Left kidney (tissue), 8 donors: ENCODE measurements around the gene ZC3H13. TPM values are rescaled to one million over a fixed set of nuclear protein-coding genes. Genes with fewer than 3 reads are reported as not detected.

Experiments used
- DNase-seq: peaks from one replicate; pipeline ENCODE4 v3.0.0-alpha.2; 2013
- long read RNA-seq, 8 donors: transcript quantifications; one replicate each; lab custom pipeline, GENCODE V29; 2026
- polyA plus RNA-seq: library from polyadenylated mRNA; unstranded; fragments of 120-200 nt; gene quantifications from one replicate; pipeline ENCODE4 v1.2.1, GENCODE V29; 2013; ENCODE audit not compliant: insufficient read length

The ZC3H13 gene, protein sequence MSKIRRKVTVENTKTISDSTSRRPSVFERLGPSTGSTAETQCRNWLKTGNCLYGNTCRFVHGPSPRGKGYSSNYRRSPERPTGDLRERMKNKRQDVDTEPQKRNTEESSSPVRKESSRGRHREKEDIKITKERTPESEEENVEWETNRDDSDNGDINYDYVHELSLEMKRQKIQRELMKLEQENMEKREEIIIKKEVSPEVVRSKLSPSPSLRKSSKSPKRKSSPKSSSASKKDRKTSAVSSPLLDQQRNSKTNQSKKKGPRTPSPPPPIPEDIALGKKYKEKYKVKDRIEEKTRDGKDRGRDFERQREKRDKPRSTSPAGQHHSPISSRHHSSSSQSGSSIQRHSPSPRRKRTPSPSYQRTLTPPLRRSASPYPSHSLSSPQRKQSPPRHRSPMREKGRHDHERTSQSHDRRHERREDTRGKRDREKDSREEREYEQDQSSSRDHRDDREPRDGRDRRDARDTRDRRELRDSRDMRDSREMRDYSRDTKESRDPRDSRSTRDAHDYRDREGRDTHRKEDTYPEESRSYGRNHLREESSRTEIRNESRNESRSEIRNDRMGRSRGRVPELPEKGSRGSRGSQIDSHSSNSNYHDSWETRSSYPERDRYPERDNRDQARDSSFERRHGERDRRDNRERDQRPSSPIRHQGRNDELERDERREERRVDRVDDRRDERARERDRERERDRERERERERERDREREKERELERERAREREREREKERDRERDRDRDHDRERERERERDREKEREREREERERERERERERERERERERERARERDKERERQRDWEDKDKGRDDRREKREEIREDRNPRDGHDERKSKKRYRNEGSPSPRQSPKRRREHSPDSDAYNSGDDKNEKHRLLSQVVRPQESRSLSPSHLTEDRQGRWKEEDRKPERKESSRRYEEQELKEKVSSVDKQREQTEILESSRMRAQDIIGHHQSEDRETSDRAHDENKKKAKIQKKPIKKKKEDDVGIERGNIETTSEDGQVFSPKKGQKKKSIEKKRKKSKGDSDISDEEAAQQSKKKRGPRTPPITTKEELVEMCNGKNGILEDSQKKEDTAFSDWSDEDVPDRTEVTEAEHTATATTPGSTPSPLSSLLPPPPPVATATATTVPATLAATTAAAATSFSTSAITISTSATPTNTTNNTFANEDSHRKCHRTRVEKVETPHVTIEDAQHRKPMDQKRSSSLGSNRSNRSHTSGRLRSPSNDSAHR (N-terminal part only)
- 82.2 TPM for polyA plus RNA-seq
- long read RNA-seq, donor 1, partial matches to known transcripts, result 47 of 47 reads
- long read RNA-seq, donor 1, other reads (novel, unspliced or antisense), result 0 of 47 reads
- long read RNA-seq, donor 2, partial matches to known transcripts, result 61 of 67 reads
- long read RNA-seq, donor 2, other reads (novel, unspliced or antisense), result 6 of 67 reads
- long read RNA-seq, donor 3, partial matches to known transcripts, result 56 of 56 reads
- long read RNA-seq, donor 3, other reads (novel, unspliced or antisense), result 0 of 56 reads
- long read RNA-seq, donor 4, result 0 reads
- long read RNA-seq, donor 5, partial matches to known transcripts, result 12 of 12 reads
- long read RNA-seq, donor 5, other reads (novel, unspliced or antisense), result 0 of 12 reads
- long read RNA-seq, donor 6, partial matches to known transcripts, result 40 of 40 reads
- long read RNA-seq, donor 6, other reads (novel, unspliced or antisense), result 0 of 40 reads
- long read RNA-seq, donor 7, partial matches to known transcripts, result 58 of 59 reads
- long read RNA-seq, donor 7, other reads (novel, unspliced or antisense), result 0 of 59 reads
- long read RNA-seq, donor 8, partial matches to known transcripts, result 11 of 11 reads
- long read RNA-seq, donor 8, other reads (novel, unspliced or antisense), result 0 of 11 reads

DNA sequence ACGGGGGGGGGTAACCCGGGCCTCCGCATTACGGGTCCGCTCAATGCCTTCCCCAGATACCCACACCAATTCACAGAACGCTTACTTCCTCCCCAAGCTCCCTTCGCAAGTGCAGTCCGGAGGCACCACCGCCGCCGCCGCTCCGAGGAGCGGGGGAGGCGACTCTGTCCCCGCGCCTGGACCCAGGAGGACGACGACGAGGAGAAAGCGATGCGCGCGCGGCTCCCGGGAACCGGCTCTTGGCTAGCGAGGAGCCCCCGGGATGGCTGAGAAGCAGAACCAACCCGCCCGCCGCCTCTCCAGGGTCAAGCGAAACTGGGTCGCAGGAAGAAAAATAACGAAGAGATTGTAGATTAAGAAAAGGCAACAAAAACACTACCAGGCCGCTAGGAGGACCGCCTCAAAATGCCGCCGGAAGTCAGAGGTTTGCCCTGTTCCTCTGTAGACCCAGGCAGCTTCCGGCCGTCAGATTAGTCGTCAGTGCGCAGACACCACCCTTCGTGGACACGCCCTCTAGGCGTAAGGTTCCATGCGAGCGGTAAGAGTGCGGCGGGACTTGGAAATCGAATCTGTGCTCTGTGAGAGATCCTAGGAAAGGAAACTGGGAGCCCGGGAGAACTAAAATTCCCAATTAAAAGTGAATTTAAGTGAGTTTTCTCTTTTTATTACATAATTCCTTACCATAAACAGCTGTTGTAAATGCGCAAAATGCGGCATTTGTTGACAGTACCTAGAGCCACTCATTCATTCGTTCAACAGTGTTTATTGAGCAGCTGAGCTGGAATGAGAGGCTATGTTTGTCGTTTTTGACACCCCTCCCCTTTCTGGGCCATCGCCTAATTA is at the start of gene ZC3H13:
Gene ZC3H13, minus strand, starts transcription at position 428 of the 843 bp plus-strand sequence. CDS start 7,239 bp downstream, outside the sequence.
- DNase-seq, result peak; percentile 94

GRCh38 chr13:46102255-46102605 is 49.7 kb upstream of the ZC3H13 start:
- no peak for DNase-seq

DNA sequence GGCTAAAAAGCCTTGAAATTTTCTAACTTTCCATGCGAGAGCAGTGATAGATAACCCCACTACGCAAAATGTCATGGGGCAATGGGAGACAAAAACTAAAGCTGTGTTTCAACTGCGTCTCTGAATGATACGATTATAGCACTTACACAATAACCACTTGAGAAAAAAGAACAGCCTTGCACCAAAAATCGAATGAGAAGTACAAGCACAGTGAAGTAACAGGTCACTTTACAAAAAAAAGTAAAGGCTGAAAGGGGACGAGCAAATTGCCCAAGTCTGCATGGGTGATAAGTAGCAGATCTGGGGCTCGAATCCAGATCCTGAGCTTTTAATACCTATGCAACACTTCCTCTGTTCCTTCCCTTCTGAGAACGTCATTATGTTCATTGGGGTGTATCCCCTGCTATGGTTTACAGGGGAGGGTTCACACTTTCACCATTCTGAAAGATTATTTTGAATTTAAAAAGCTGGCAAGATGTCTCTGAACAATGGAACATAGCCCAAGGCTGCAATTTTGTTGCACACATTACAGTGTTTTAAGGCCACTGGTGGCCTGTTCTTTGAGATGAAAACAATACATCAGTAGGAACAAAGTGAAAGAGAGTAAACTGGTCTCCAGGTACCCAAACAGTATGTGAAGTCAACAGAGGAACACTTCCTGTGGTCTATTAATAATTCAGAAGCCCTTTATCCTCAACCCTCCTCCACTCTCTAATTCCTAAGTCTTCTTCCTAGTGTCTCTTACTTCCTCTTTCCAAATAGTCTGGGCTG is 49.1 kb upstream of the ZC3H13 start:
- DNase-seq, result no peak

GRCh38 chr13:46101002-46101401 is 48.5 kb upstream of the ZC3H13 start:
- DNase-seq, result no peak

DNA sequence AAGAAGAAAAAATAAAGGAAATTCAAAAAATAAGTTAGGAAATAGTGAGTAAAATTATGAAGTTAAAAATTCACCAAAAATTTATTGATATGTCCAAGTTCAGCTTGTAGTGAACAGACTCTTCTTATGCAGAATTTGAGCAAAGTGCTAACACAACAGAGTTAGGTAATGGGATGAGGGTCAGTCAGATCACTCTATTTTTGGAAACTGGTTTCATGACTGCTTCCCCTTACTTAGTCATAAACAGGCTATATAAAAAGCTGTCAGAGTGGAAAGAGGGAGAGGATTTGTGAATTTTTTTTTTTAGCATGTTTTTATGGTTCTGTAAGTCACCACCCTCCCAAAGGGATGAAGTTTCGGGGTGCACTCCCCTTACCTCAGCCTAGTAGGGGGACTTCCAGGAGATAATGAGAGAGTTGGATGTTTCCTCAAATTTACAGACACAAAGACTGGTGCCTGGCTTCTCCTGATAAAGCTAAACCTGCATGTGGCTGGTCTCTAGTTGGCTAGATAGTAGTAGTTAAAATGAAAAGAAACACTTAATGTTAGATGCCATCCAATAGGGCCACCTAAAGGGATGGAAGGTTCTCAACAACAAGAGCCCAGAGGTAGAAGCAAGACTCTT is 47.8 kb upstream of the ZC3H13 start:
- DNase-seq, result no peak

DNA sequence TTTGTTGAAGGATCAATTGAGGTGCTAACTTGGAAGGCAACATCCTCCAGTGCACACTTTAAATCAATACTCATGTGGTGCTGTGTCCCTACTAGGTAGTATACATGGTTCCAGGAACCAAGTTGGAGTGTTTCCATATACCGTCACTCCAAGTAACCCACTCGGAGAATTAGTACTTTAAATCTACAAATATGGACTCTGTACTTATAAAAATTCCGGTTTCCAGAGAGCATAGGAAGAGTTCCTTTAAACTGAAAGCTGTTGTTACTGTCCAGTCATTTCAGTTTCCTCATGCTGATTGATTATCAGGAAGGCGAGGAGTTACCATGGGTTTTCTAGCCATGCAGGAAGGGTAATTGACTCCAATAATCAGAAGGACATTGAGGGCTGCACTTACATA is 45.1 kb upstream of the ZC3H13 start:
- DNase-seq, result no peak

DNA sequence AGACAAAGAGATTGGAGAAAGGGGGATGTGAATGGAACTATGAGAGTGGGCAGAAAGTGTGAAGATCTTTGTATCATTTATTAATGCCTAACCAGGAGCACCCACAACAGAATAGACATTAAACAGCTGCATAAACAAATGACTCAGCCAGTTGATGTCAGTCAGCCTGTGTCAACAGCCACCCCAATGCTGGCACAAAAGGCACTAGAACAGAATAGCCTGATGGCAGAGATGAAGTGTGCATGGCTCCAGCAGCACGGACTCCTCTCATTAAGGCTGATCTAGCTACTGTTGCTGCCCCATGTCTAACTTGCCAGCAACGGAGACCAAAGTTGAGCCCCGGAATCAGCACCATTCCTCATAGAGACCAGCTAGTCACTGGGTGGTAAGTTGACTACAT is 44.5 kb upstream of the ZC3H13 start:
- DNase-seq, result no peak

DNA sequence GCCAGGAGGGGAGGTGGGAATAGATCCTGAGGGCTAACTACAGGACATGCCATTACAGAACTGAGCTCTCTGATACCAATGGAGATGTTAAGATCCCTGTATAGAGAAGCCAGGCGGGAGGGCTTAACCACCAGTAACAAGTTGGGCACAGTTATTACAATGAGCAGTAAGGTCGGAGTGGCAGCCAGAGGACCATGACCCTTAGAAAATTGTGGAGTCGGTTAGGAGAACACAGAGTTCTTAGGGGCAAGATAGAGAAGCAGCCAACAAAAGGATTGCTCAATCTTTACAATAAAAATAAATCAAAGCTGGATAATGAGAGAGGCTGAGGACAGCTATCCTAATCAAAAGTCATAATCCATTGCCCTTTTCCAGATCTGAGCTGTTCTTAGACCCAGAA is 41.9 kb upstream of the ZC3H13 start:
- DNase-seq, result no peak

- no peak for DNase-seq
Observed at GRCh38 chr13:46088821-46089562, 36.4 kb upstream of the ZC3H13 start.

- no peak for DNase-seq
Observed at GRCh38 chr13:46087481-46087880, 34.9 kb upstream of the ZC3H13 start.

DNA sequence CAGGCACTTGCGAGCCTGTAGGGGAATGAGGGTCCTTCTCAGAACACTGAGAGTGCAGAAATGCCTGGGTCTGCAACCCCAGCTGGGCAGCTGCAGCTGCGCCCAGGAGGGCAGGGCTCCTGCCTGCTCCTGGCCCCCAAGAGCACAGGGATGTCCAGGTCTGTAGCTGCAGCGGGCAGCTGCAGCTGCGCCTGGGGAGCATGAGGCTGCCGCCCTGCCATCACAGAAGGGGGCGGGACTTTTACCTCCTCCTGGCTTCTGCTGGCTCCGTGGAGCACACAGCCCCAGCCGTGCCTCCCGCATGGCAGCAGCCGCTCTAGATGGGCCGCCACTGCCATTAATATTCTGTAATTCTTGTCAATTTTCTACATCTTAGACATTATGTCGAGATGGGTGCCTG is 34.4 kb upstream of the ZC3H13 start:
- DNase-seq, result no peak

- DNase-seq, result no peak
Observed at GRCh38 chr13:46086421-46086922, 33.9 kb upstream of the ZC3H13 start.

- DNase-seq, result no peak
Observed at GRCh38 chr13:46085737-46086136, 33.2 kb upstream of the ZC3H13 start.

DNA sequence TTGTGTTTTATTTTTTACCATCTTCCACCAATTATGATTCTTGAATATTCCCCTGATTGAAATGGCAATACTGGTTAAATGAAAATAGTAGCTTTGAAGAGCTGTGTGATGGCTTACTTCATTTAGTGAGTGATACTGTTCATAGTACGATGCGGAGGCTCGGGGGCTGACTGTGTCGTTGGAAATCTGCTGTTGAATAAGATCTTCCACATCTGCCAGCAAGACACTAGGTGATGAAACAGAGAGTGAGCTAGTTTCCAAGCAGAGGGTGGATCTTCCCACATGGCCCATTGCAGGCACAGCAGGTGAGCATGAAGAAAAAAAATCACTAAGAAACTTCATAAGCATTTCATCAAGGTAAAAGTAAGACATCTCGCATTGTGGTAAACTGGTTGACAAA is 29.8 kb upstream of the ZC3H13 start:
- no peak for DNase-seq

- DNase-seq, result no peak
Observed at GRCh38 chr13:46079770-46080169, 27.2 kb upstream of the ZC3H13 start.

DNA sequence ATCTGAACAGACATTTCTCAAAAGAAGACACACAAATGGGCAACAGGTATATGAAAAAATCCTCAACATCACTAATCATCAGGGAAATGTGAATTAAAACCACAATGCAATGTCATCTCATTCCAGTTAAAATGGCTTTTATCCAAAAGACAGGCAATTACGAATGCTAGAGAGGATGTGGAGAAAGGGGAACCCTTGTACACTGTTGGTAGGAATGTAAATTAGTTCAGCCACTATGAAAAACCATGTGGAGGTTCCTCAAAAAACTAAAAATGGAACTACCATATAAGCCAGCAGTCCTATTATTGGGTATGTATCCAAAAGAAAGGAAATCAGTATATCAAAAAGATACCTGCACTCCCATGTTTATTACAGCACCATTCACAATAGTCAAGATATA is 24.7 kb upstream of the ZC3H13 start:
- DNase-seq, result no peak

DNA sequence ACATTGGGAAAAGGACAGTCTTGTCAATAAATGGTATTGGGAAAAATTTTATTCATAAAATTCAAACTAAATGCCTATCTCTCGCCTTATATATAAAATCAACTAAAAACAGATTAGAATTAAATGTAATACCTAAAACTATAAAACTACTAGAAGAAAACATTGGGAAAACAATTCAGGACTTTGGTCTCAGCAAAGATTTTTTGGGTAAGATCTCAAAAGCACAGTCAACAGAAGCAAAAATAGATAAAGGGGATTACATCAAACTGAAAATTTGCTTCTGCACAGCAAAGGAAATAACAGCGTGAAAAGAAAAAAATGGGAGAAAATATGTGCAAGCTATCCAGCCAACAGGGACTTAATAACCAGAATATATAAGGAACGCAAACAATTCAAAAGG is 24.3 kb upstream of the ZC3H13 start:
- no peak for DNase-seq

DNA sequence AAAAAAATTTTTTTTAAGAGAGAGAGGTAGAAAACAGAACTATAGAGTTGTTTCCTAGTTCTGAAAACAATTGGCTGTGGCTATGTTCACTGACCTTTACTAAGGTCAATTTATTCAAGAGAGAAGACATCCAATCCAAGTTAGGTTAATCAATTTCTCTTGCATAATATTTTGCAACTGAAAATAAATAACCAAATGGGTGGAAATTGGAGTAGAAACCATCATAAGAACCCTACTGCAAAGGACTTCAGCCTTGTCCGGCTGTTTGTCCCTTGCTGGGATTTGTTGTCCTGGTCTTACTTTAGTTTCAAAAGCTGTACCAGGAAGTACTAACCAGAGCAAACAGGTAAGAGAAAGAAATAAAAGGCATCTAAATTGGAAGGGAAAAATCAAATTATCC is 23.3 kb upstream of the ZC3H13 start:
- no peak for DNase-seq
